ENCODE measurements around the gene NAP1L4. TPM values are rescaled to one million over a fixed set of nuclear protein-coding genes. Genes with fewer than 3 reads are reported as not detected.

NAP1L4 gene
- total and polyA plus RNA-seq, 2 experiments from 2014 or later: 68.8 to 121 TPM

DNA sequence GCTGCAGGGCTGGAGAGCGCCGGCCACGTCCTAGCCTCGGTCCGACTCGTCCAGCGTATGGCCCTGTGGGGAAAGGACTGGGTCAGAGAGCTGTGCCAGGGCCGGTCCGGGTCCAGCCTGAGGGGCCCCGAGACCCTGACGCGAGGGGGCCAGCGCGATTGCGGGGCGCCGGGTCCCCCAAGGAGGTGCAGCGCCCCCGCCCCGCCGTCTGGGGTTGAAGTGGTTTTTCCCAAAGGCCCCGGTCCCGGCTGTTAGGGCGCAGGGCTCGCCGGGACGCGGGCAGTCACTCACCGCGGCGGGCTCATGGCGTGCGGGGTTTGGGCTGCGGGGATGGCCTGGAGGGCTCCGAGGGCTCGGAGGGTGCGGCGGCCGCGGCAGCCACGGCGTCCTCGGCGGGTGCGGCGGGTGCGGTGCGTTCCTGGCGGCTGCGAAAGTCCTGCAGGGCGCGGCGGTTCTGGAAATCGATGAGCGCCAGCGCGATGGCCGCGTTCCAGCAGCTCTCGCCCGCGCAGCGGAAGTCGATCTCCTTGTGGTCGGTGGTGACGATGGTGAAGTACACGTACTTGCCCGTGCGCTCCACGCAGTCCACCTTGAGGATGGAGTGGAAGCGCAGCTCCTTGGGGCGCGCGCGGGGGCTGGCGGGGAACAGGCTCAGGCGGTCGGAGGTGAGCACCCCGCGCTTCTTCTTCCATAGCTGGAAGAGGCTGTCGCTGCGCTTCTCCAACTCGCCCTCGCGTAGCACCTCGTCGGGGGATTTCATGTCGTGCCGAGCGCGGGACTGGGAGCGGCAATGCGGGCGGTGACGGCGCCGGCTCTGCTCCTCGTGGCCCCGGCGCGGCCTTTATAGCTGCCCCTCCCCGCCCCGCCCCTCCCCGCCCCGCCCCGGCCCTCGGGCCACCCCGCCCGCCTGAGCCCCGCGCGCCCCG is 63.3 kb downstream of the NAP1L4 start, which contains the start of gene PHLDA2:
TSS of gene PHLDA2 (minus strand) at position 816 of the 926 bp plus-strand sequence. CDS start at position 760, 56 bp downstream.
- H3K27ac ChIP-seq: peak within 1 kb of the TSS; percentile 66
- peaks cover 8% of the 10 kb centered on the region; the same call in 1 of the 2 replicates for H3F3A ChIP-seq (ENCODE audit: insufficient read depth)
- no peaks in the 10 kb centered on the region for H3K9me3 ChIP-seq (ENCODE audit: low read depth)
- H3K4me1 ChIP-seq (ENCODE audit: insufficient read depth): peaks cover 14% of the 10 kb centered on the region
- in situ Hi-C loops (cut with MboI): no loop called here
- peak within 1 kb of the TSS; percentile 85 for H3K9ac ChIP-seq
- H3K27me3 ChIP-seq (replicated peaks; ENCODE audit: insufficient read depth): no peaks in the 10 kb centered on the region
- H3K4me2 ChIP-seq (ENCODE audit: unreplicated experiment): peak within 1 kb of the TSS; percentile 79
- peak within 1 kb of the TSS; percentile 68 for H2AFZ ChIP-seq
- H3K4me3 ChIP-seq: peak within 1 kb of the TSS; percentile 78
- H4K20me1 ChIP-seq (ENCODE audit: insufficient read depth): no peaks in the 10 kb centered on the region
- TF ChIP-seq EZH2 (IDR thresholded peaks at IDR 0.05; ENCODE audit: insufficient read depth, poor library complexity, severe bottlenecking) (no peak), EZH2phosphoT487 (IDR thresholded peaks at IDR 0.05; ENCODE audit: insufficient read depth, low read depth) (no peak)
- DNase-seq: peak; percentile 92
- H3K9me2 ChIP-seq (ENCODE audit: insufficient read depth): no peaks in the 10 kb centered on the region
- peaks cover 6% of the 10 kb centered on the region; the same call in 1 of the 2 replicates for H3K79me2 ChIP-seq (ENCODE audit: insufficient read depth)
- no peaks in the 10 kb centered on the region for H3K36me3 ChIP-seq (ENCODE audit: low read depth)
- WGBS, 2 experiments (ENCODE audit: low coverage in 1 of 2, low lambda C conversion rate in 2 of 2, missing lambda C conversion rate in 2 of 2): 1% methylated on average over 62 to 76 of the region's 113 CpGs

GRCh38 chr11:2927851-2928604 is 64.1 kb downstream of the NAP1L4 start:
- no peak for TF ChIP-seq EZH2 (IDR thresholded peaks at IDR 0.05; ENCODE audit: insufficient read depth, poor library complexity, severe bottlenecking)
- TF ChIP-seq EZH2phosphoT487 (IDR thresholded peaks at IDR 0.05; ENCODE audit: insufficient read depth, low read depth): no peak
- H3F3A ChIP-seq (ENCODE audit: insufficient read depth): peaks cover 7% of the 10 kb centered on the region; the same call in 1 of the 2 replicates
- H3K27me3 ChIP-seq (replicated peaks; ENCODE audit: insufficient read depth): no peaks in the 10 kb centered on the region
- peak overlapping the region; percentile 66 for H3K27ac ChIP-seq
- in situ Hi-C loops (cut with MboI): no loop called here
- peak; percentile 78 for DNase-seq
- H3K9me2 ChIP-seq (ENCODE audit: insufficient read depth): no peaks in the 10 kb centered on the region
- H3K9ac ChIP-seq: peak overlapping the region; percentile 85
- no peaks in the 10 kb centered on the region for H3K9me3 ChIP-seq (ENCODE audit: low read depth)
- H2AFZ ChIP-seq: peak overlapping the region; percentile 68
- peaks cover 9% of the 10 kb centered on the region for H3K4me1 ChIP-seq (ENCODE audit: insufficient read depth)
- no peaks in the 10 kb centered on the region for H4K20me1 ChIP-seq (ENCODE audit: insufficient read depth)
- H3K4me3 ChIP-seq: peak overlapping the region; percentile 78
- 35 to 42% methylated on average over 25 of the region's 25 CpGs for WGBS, 2 experiments (ENCODE audit: low coverage in 1 of 2, low lambda C conversion rate in 2 of 2, missing lambda C conversion rate in 2 of 2)
- peaks cover 6% of the 10 kb centered on the region; the same call in 1 of the 2 replicates for H3K79me2 ChIP-seq (ENCODE audit: insufficient read depth)
- H3K4me2 ChIP-seq (ENCODE audit: unreplicated experiment): peak overlapping the region; percentile 74
- H3K36me3 ChIP-seq (ENCODE audit: low read depth): no peaks in the 10 kb centered on the region

- 90% methylated on average over 11 to 12 of the region's 12 CpGs for WGBS, 2 experiments (ENCODE audit: low coverage in 1 of 2, low lambda C conversion rate in 2 of 2, missing lambda C conversion rate in 2 of 2)
- in situ Hi-C loops (cut with MboI): no loop called here
- peak overlapping the region; percentile 78; the same call in 1 of the 2 replicates for H3K4me3 ChIP-seq
- peaks cover 6% of the 10 kb centered on the region; the same call in 1 of the 2 replicates for H3K79me2 ChIP-seq (ENCODE audit: insufficient read depth)
- TF ChIP-seq EZH2phosphoT487 (IDR thresholded peaks at IDR 0.05; ENCODE audit: insufficient read depth, low read depth): no peak
- no peak for TF ChIP-seq EZH2 (IDR thresholded peaks at IDR 0.05; ENCODE audit: insufficient read depth, poor library complexity, severe bottlenecking)
- H3K9me3 ChIP-seq (ENCODE audit: low read depth): no peaks in the 10 kb centered on the region
- H3K4me1 ChIP-seq (ENCODE audit: insufficient read depth): peaks cover 2% of the 10 kb centered on the region; the same call in 1 of the 2 replicates
- H3K27ac ChIP-seq: 0 out of 2 replicates have a peak overlapping the region, but pooled peaks have one; percentile 5
- DNase-seq: no peak
- no peaks in the 10 kb centered on the region for H3K36me3 ChIP-seq (ENCODE audit: low read depth)
- peak overlapping the region; percentile 74 for H3K4me2 ChIP-seq (ENCODE audit: unreplicated experiment)
- no peaks in the 10 kb centered on the region; the same call in 1 of the 2 replicates for H3F3A ChIP-seq (ENCODE audit: insufficient read depth)
- H4K20me1 ChIP-seq (ENCODE audit: insufficient read depth): no peaks in the 10 kb centered on the region
- no peak overlapping the region for H2AFZ ChIP-seq
- H3K9ac ChIP-seq: peak overlapping the region; percentile 85
- no peaks in the 10 kb centered on the region for H3K27me3 ChIP-seq (replicated peaks; ENCODE audit: insufficient read depth)
- no peaks in the 10 kb centered on the region for H3K9me2 ChIP-seq (ENCODE audit: insufficient read depth)
Measured at GRCh38 chr11:2927121-2927800, 64.9 kb downstream of the NAP1L4 start.
